ENCODE results near the gene HMCN1.

DNA sequence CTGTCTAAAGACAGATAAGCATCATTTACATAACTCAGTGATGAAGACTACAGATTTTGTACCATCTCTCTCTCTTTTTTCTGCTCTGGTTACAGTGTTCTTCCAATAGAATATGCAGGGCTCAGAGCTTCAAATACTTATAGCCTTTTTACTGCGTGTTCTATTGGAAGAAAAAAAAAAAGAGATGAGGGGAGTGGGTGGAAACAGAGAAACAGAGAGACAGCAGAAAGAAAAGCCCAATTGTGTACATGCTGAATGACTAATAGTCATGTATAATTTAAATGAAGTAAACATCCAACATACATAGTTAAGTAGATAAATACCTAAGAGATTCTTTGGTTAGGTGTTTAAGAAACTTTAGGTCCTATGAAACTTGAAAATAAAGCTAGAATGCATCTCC is 151.9 kb downstream of the HMCN1 start:
- TF ChIP-seq POLR2AphosphoS5 (IDR thresholded peaks at IDR 0.05) (no peak), POLR2A (IDR thresholded peaks at IDR 0.05) (no peak)
- TF ChIP-seq, protein P1, sequence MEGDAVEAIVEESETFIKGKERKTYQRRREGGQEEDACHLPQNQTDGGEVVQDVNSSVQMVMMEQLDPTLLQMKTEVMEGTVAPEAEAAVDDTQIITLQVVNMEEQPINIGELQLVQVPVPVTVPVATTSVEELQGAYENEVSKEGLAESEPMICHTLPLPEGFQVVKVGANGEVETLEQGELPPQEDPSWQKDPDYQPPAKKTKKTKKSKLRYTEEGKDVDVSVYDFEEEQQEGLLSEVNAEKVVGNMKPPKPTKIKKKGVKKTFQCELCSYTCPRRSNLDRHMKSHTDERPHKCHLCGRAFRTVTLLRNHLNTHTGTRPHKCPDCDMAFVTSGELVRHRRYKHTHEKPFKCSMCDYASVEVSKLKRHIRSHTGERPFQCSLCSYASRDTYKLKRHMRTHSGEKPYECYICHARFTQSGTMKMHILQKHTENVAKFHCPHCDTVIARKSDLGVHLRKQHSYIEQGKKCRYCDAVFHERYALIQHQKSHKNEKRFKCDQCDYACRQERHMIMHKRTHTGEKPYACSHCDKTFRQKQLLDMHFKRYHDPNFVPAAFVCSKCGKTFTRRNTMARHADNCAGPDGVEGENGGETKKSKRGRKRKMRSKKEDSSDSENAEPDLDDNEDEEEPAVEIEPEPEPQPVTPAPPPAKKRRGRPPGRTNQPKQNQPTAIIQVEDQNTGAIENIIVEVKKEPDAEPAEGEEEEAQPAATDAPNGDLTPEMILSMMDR (IDR thresholded peaks at IDR 0.05): no peak
